Activated T-cell treated with anti-CD3 and anti-CD28 coated beads, Interleukin-2, amount 50 U/mL, for 48 hours (primary cell): ENCODE results near the gene TMEM35B.
"Not testable (repeated sequence)": the region's sequence is repeated elsewhere in the genome, so short reads cannot be mapped to it uniquely, and the experiment has no call there.

Experiments used
- DNase-seq, 2 experiments: peaks; one replicate each; pipeline ENCODE4 v3.0.0-alpha.2; 2020

Gene TMEM35B

GRCh38 chr1:34984793-34985608 lies at the start of gene TMEM35B:
Gene TMEM35B, minus strand, starts transcription at chr1:34985347. Its CDS starts 42 bp downstream, at chr1:34985305.
- DNase-seq: peak; percentile 84 to 88

DNA sequence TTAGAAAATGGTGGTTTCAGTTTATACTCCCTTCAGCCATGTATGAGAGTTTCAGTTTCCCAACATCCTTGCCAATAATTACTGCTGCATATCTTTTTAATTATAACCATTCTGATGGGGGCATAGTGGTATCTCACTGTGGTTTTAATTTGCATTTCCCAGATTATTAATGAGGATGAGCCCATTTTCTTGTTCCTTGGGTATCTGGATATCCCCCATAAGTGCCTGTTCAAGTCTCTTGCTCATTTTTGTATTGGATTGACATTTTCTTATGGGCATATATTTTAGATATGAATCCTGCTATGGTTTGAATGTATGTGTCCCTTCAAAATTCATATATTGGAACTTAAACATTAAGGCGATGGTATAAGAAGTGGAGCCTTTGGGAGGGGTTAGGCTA lies 48.2 kb upstream of the TMEM35B start:
- no peak for DNase-seq

GRCh38 chr1:35032384-35032739 lies 47.2 kb upstream of the TMEM35B start:
- no peak for DNase-seq

DNA sequence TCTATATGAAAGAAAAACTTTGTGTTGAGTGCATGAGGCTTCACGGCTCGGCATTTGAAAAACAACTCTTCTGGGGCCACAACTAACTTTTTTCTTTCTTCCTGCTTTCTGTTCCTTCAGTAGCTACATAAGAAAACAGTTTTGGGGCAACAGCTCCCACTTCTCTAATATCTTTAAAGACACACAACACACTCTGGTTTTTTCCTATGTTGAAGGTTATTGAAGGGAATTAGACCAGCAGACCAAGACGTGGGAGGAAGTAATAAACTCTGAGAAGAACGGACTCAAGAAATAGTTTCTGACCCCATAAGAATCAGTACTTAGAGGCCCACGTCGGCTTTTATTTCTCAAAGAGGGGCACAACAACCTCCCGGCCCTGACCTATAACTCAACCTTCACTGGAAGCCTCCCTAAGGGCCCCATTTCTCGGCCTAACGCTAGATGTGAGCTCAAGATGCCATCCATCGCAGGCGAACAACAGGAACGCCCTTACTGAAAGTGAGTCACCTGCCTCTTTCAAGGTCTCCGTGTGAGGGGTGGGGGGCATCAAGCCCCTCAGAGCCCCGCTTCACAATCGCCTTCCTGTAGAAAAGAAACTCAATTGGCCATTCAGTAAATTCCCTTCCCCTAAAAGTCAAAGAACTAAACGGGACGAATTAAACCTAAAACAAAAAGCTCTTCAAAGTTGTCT lies 45.8 kb upstream of the TMEM35B start:
- DNase-seq: peak; percentile 65 to 69

GRCh38 chr1:35030338-35030737 lies 45.2 kb upstream of the TMEM35B start:
- DNase-seq: no peak

GRCh38 chr1:35029761-35030160 lies 44.6 kb upstream of the TMEM35B start:
- DNase-seq: no peak

DNA sequence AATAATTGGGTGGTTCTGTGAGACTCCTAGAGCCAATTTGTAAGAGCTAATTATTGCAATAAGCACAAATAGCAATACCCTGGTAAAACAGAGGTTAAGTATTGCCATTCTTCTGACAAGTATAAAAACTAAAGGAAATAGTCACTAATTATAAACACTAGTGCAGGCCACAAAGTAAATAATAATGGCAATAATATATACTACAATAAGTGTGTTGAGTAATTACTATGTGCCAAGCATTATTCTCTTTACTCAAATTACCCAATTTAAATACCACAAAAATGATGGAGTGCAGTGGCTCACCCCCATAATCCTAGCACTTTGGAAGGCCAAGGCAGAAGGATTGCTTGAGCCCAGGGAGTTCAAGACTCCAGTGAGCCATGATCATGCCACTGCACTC lies 31.3 kb upstream of the TMEM35B start:
- DNase-seq: no peak

- no peak for DNase-seq
Observed at GRCh38 chr1:35014486-35014885, 29.3 kb upstream of the TMEM35B start.

DNA sequence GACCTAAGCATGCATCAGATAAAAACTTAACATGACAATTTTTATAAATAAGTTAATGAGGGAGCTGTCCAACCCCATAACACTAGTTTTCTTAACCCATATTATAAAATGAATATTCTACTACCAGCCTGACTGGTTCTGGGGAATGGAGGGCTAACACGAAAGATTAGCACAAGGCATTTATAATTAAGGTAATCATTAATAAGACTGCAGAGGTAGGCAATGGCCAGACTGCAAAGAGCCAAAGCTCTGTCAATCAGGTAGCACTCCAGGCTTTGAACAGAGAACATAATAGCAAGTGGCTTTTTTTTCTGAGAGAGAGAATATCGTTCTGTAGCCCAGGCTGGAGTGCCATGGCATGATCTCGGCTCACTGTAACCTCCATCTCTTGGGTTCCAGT lies 20.6 kb upstream of the TMEM35B start:
- DNase-seq: no peak

GRCh38 chr1:35001743-35002142 lies 16.6 kb upstream of the TMEM35B start:
- no peak for DNase-seq

GRCh38 chr1:34994878-34995277 lies 9.7 kb upstream of the TMEM35B start:
- DNase-seq: no peak

GRCh38 chr1:34988581-34988980 lies 3.4 kb upstream of the TMEM35B start:
- no peak for DNase-seq

DNA sequence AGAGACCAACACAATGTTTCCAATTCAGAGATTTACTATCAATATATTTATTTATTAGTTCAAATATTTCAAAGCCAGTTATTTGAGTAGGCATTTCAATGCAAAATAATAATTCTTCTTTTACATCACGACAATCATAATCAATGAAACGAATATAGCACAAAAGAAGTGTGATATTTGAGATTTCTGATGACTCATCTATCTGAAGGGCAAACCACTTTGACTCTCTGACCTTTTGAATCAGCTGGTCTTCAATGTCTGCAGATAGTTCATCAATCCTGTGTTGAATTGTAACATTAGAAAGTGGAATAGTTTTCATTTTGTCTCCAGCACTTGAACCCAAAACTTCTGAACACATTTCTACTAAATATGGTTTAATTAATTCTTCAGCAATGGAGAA lies 3.0 kb upstream of the TMEM35B start:
- no peak for DNase-seq

GRCh38 chr1:34987018-34987417 lies 1.9 kb upstream of the TMEM35B start:
- DNase-seq: no peak

DNA sequence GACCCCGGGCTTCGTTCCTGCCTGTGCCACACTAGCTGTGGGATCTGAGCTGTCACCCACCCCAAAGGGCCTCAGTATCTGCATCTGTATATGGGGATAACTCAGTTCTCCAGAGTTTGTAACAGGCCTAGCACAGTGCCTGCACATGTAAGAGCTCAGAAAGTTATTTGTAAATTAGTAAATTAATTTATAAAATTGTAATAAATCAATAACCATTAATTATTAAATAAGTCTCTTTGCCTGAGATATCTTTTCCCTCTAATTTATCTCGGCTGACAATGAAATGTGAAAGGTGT lies 410 bp upstream of the TMEM35B start:
- DNase-seq: not testable (repeated sequence)

DNA sequence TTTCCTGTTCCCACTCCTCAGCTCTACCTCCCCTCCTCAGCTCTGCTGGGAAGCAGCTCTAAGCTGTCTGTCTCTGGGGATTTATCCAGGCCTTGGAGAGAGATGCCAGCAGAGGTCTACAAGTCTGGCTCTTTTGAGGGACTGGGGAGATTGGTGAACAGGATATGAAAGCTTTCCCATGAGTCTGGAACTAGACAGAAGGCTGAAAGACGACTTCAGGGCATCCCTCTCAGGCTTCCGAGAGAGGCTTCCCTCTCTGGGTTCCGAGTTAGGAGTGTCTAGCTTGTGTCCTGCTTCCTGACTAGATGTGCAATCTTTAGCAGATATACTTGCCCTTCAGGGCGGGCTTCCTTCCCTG lies 733 bp downstream of the TMEM35B start:
- DNase-seq: no peak

DNA sequence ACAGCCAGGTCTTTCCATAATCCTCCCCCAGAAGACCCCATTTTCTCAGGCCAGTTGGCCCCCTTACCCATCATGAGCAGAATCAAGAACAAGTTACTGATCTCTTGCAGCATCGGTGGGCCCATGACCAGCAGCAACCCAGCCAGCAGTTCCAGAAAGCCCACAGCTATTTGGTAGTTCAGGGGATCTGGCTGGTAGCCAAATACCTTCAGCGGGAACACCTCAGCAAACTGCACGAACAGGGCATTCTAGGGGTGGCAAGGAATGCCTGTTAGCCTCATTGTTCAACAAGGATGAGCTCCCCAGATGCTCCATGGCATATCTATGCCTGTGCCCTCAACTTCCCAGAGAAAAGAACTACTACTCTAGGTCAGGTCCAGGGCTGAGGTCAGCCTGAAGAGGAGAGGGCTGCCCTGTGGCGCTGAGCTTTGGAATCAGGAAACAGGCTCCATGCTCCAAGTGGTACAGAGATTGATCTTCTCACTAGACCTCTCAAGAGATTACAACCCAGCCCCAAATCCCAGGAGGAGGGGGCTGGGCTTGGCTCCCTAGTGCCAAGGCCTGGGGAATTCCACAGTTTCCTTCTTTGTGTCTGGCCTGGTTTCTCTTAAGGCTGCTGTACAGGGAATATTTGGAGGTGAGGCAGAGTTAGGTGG lies 1.3 kb downstream of the TMEM35B start:
- peak in 1 of 2 experiments; percentile 28 for DNase-seq

DNA sequence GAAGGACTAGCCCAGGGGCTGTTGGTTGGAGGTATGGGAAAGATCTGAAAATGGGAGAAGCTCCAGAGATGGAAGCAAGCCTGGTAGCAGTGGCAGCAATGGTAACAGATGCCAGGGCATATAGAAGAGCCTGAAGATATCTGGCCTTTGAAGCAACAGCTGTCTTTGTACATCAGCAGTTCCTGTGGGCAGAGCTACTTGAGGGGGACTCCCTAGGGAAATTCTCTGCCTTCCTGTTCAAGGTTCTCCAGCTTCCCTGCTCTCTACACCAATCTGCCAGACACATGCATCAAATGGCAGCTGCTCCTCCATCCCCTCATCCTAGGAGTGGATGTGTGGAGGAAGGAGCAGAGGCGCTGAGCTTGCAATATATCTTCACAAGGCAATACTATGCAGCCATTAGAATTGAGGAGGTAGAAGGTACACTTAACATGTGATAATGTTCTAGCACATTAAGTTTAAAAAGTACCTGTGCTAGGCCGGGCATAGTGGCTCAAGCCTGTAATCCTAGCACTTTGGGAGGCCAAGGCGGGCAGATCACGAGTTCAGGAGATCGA lies 2.2 kb downstream of the TMEM35B start:
- DNase-seq: no peak

DNA sequence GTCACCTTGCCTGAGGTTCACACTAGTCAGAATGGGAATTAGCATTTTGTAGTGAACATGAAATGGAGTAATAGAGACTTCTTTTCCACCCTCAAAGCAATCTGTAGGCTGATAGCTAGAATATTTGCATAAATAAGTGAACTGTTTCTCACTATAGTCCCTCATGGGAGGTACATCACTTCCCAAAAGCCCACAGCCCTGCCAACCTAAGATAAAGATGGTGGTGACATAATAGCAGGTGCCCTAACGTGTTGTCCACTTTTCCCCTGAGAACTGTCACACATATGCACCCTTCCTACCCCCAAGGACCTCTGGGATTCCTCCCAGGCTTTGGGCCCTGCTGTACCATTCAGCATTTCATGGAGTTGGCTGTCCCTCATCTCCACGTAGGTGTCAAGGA lies 4.4 kb downstream of the TMEM35B start:
- DNase-seq: no peak

DNA sequence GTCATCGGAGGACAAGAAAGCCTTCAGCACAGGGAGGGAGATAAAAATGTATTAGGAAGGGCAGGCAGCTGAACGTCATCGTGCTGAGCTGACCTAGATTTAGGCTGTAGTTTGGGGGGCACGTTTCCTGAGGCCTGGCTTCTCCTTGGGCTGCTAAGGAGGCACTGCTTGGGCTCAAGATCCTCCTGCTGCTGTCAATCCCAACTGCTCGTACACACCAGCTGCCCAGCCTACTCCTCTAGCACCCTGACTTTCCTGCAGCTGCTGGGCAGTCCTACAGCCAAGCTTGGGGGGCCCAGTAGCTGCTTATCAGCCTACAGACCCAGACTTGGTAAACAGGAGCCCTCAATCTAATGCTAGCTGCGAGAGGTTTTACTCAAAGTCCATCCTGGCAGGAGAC lies 6.2 kb downstream of the TMEM35B start:
- DNase-seq: no peak

DNA sequence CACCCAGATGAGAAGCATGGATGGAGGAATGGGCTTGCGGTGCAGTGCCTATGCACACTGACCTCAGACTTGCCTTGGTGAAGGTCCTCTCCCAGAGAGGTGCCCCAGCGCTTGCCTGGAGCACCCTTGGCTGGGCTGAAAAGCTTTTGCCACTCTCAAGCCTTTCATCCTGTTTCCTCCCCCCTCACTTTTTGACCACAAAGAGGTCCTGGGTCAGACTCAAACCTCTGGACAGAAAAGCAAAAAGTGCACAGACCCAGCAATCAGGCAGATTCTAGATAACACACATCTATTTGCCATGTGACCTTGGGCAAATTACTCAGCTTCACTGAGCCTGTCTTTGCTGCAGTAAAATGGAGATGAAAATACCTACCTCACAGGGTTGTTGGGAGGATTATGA lies 7.3 kb downstream of the TMEM35B start:
- DNase-seq: no peak

GRCh38 chr1:34977210-34977471 lies 8.0 kb downstream of the TMEM35B start:
- no peak for DNase-seq

GRCh38 chr1:34976384-34977209 lies 8.6 kb downstream of the TMEM35B start:
- DNase-seq: no peak
